GM10248 (cell line): ENCODE data around the gene BEND6.

Experiments
- CTCF ChIA-PET: fragments of 300-600 bp; sonication (Branson Sonifier 250); formaldehyde crosslinking; extraction: SDS; loops from one replicate; lab custom pipeline; 2021; ENCODE audit warnings: antibody characterized with exemption; lab: Yijun Ruan, JAX
- POLR2A ChIA-PET: fragments of 350-650 bp; sonication (Branson Sonifier 250); formaldehyde crosslinking; extraction: SDS; loops from one replicate; lab custom pipeline; 2020; ENCODE audit warnings: antibody characterized with exemption; lab: Yijun Ruan, JAX
- DNase-seq: peaks from one replicate; pipeline ENCODE4 v3.0.0; 2012; ENCODE audit errors: extremely low spot score
- CTCF ChIP-seq: IDR thresholded peaks from 2 replicates; pipeline ENCODE4 v1.5.1; 2012; ENCODE audit warnings: mild to moderate bottlenecking, low read depth; ENCODE audit errors: extremely low read depth, missing control alignments, control extremely low read depth

Gene BEND6

GRCh38 chr6:57048577-57048976, 93.7 kb downstream of the BEND6 start:
- POLR2A ChIA-PET = no interaction called here
- DNase-seq = no peak
- no peak for TF ChIP-seq CTCF
- CTCF ChIA-PET = no interaction called here

GRCh38 chr6:57063847-57064246, 108.9 kb downstream of the BEND6 start:
- POLR2A ChIA-PET = no interaction called here
- DNase-seq = no peak
- TF ChIP-seq CTCF = no peak
- CTCF ChIA-PET = no interaction called here

- ChIA-PET CTCF (no interaction called here), POLR2A (no interaction called here)
- no peak for DNase-seq
- no peak for TF ChIP-seq CTCF
Observed at GRCh38 chr6:57064809-57065208, 109.9 kb downstream of the BEND6 start.

- CTCF ChIA-PET = no interaction called here
- TF ChIP-seq CTCF = no peak
- POLR2A ChIA-PET = no interaction called here
- no peak for DNase-seq
Observed at GRCh38 chr6:57068061-57068460, 113.2 kb downstream of the BEND6 start.

- ChIA-PET CTCF (interaction anchor here (1.4 to 1.6 kb wide), 2 partner anchors 10 to 13 kb away, joined by 3 read pairs; no protein-coding TSS in a partner anchor), POLR2A (interaction anchor here (0.6 kb wide), 1 partner anchor 681 kb away, joined by 5 read pairs; no protein-coding TSS in a partner anchor)
- no peak for TF ChIP-seq CTCF
- DNase-seq = no peak
Observed at GRCh38 chr6:57069228-57069627, 114.3 kb downstream of the BEND6 start.

GRCh38 chr6:57069920-57070331, 115.0 kb downstream of the BEND6 start:
- ChIA-PET CTCF (interaction anchor here (1.4 to 1.6 kb wide), 2 partner anchors 9 to 13 kb away, joined by 3 read pairs; no protein-coding TSS in a partner anchor), POLR2A (interaction anchor here (0.6 kb wide), 1 partner anchor 682 kb away, joined by 5 read pairs; no protein-coding TSS in a partner anchor)
- TF ChIP-seq CTCF = no peak
- no peak for DNase-seq
